Dermis microvascular lymphatic vessel endothelial cell (primary cell): ENCODE measurements around the gene RASSF1. TPM values are rescaled to one million over a fixed set of nuclear protein-coding genes. Genes with fewer than 3 reads are reported as not detected.
"Not testable (repeated sequence)": the region's sequence is repeated elsewhere in the genome, so short reads cannot be mapped to it uniquely, and the experiment has no call there.

Experiments
- DNase-seq, 2 donors: peaks; one replicate each; pipeline versions ENCODE4 v3.0.0 to v3.0.0-alpha.2; 2010; ENCODE audit warnings: low read depth in 2 of 2
- total RNA-seq: library from RNA; depleted of rRNA; stranded (reverse); fragments of >200 nt; gene quantifications from 2 replicates; pipeline ENCODE4 v1.2.1, GENCODE V29; 2014

RASSF1 gene
- total RNA-seq, 1 donor from 2014 or later, result 12.6 TPM

- DNase-seq, result peak; percentile 83 to 87
These were observed 16.1 kb downstream of the RASSF1 start for GRCh38 chr3:50324351-50325112.

- peak; percentile 95 to 96 for DNase-seq
These were observed 16.9 kb downstream of the RASSF1 start for GRCh38 chr3:50323614-50324199.

DNA sequence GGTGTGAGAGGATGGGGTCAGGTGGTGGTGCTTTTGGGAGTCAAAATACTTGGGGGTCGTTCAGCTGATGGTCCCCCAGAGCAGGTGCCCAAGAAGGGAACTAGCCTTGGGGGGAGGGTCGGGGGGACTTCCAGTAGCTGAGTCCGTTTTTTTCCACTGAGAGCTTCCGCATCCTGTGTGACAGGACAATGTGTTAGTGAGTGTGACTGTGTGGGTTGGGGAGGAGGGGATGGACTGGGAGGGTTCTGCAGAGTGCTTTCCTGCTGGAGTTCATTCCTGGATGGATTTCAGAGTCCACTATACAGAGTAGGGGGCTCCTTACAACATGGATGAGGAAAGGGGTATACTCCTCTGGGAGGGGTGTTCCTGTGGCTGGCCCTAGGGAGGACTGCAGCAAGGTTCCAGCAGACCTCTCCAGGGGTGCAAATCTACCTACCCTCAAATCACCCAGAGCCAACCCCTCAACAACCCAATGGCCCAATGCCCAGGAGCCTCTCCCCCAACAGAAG lies 17.5 kb downstream of the RASSF1 start:
- DNase-seq, result peak; percentile 90 to 98

- peak; percentile 85 to 86 for DNase-seq
These were observed 18.1 kb downstream of the RASSF1 start, which contains the start of gene HYAL2 for GRCh38 chr3:50322386-50323091. TSS of gene HYAL2 (minus strand) at chr3:50322745. CDS start at chr3:50320489, 2,256 bp downstream.

DNA sequence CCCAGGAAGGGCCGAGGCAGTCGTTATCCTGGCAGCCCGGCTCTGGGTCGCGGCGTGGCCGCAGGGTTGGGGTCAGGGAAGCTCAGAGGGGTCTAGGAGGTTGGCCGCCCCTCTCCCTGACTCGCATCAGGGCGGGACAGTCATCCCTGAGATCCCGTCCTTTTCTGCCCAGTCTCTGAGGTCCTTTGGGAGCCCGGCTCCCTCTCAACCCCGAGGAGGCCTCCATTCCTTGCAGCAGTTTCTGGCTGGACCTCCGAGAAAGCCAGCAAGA lies 18.6 kb downstream of the RASSF1 start:
- no peak for DNase-seq

- DNase-seq, result peak; percentile 70 to 91
These were observed 19.1 kb downstream of the RASSF1 start for GRCh38 chr3:50321336-50322114.

DNA sequence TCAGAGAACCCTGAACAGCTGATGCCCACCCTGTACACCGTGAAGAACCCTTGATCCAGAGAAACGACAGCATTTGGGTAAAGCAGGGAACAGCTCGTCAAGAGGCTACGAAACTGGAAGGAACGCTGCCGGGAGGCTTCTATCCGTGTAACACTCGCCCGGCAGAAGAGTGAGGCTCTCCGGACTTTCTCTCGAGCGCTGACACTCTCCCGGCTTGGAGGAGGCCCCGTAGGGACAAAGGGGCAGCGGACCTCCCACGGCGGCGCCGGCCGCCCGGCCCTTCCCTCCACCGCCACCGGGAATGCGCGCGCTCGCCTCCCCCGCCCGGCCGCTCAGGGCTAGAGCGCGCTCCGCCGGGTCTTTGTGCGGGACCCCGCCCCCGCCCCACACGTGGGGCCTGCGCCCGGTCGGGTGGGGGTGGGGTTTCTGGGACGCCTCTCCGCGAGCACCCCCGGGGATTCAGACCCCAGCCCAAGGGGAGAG lies 19.7 kb downstream of the RASSF1 start:
- DNase-seq, result peak in 1 of 2 donors; percentile 76

DNA sequence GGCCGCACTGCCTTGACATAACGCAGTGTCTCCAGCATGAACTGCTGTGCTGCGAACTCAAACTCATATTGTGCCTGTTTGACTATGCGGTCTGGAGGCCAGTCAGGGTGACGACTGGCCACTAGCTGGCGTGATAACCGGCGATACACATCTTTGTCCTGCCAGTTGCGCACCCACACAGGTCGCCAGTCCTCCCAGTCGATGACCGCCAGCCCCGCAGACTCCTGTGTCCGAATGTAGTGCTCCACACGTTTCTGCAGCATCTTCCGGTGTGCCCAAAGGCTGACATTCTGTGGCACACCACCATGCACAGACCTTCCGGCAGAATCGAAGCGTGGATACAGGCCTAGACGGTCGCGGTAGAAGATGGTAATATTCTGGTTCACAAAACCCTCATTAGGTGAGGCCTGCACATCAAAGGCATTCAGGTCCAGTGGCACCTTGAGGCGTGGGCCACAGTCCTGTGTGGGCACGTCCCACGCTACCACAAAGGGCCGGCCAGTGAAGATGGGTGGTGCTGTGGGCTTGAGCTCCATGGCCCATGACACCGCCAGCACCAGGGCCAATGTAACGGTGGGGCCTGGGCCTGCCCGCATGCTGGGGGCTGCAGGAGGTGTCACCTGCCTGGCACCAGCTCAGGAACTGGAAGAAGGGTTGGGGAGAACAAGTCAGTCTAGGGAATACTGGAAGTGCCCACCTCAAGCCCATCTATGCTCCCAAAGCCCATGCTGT lies 20.6 kb downstream of the RASSF1 start:
- peak in 1 of 2 donors; percentile 60 for DNase-seq

DNA sequence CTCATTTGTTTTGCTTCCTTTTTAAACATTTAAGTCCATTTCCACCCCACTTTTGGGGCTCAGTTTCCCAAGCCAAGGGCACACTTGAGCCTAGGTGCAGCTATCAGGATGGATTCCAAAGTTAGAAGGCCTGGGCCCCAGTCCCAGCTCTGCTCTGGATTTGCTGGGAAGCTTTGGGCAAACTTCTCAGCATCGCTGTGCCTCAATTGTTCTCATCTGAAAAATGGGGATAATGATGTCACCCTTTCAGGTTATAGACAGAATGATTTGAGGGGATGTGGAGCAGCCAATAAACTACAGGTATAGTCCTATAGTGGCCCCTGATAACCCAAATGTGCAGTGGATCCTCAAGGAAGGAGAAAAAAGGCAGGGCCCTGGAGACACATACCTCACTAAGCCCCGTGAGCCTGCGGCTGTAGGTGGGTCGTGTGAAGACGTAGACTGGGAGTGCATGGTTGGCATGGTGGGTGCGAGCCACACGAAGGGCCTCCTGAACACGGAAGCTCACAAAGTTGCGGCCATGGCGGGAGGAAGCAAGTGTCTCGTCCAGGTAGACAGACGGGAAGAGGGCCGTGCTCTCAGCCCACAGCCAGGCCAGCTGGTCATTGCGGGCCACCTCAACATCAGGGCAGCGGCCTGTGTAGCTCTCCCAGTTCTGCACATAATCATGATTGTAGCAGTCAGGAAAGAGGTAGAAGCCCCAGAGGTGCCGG lies 21.3 kb downstream of the RASSF1 start:
- no peak for DNase-seq

GRCh38 chr3:50318615-50319014 lies 22.0 kb downstream of the RASSF1 start:
- DNase-seq, result no peak

DNA sequence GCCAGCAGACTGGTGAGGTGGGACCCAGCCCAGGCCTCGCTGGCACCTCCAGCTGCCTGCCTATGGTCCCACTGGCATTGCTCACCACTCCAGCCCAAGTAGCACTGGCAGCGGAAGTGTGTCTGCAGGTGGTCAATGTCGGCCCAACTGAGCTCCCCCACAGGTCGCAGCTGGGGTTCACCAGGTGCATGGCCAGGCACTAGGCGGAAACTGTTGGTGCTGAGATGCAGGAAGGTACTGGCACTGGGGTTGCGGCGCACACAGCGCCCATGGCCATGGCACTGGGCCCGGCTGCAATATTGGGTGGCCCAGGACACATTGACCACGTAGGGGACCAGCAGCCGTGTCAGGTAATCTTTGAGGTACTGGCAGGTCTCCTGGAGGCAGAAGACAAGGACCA lies 22.5 kb downstream of the RASSF1 start:
- no peak for DNase-seq

DNA sequence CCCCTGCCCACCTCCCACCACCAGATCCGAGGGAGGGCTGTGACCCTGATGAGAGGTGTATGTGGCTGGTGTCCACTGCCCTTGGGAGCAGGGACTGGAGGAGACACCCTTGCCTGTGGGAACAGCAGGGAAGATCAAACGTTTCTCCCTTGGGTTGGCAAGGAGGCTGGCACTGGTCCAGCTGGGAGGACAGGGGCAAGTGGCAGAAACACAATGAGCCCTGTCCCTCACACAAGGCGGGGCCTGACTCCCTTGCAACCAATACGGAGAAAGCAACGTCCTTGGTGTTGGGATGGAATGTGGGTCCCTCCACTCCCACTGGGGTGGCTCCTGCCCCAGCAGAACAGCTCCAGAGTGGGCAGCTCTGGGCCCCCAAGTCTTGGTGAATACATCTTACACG lies 23.3 kb downstream of the RASSF1 start:
- DNase-seq, result no peak

DNA sequence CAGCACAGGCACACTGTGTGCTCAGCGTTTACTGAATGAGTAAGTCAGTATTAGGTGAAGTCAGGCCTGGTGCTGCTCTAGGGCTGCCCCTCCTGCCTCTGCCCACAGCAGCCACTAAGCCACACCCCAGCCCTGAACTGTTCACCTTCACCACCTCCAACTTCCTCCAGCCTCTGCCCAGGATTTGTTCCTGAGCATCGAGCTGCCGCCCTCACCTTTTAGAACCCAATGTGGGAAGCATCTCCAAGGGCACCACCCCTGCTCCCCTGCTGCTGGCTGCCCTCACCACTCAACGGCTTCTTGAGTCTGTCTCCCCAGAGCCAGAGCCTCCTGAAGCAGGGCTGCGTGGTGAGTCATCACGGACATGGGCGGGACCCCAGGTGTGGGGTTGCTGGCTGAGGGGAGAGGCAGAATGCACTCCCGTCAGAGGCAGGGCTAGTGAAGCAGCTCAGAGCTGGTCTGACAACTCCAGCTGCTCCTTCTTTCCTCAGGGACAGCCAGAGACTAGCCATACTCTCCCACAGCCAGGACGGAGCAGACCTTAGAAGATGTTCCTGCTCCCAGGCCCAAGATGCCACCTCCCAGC lies 23.9 kb downstream of the RASSF1 start:
- DNase-seq, result peak in 1 of 2 donors; percentile 62

GRCh38 chr3:50314816-50315215 lies 25.8 kb downstream of the RASSF1 start:
- no peak for DNase-seq

GRCh38 chr3:50314342-50314741 lies 26.3 kb downstream of the RASSF1 start:
- no peak for DNase-seq

DNA sequence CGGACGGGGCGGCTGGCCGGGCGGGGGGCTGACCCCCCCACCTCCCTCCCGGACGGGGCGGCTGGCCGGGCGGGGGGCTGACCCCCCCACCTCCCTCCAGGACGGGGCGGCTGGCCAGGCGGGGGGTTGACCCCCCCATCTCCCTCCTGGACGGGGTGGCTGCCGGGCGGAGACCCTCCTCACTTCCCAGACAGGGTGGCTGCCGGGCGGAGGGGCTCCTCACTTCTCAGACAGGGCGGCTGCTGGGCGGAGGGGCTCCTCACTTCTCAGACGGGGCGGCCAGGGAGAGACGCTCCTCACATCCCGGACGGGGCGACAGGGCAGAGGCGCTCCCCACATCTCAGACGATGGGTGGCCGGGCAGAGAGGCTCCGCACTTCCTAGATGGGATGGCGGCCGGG lies 28.6 kb downstream of the RASSF1 start:
- not testable (repeated sequence) for DNase-seq

DNA sequence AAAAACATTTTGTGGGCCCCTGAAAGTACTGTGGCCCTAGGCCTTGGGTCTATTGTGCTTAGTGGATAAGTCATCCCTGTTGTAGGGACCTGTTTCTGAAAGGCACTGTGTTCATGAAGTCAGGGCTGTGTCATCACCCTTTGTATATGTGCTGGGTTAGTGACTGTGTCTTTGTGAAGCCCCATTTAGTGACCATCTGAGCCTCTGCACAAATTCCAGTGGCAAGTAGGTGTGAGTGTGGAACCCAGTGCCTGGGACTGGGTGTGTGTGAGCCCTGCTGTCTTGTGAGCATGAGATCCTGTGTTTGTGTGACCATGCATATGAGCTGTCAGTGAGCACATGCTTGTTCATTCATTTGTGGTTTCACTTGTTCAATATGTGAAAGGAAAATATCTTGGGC lies 36.0 kb downstream of the RASSF1 start:
- DNase-seq, result no peak

DNA sequence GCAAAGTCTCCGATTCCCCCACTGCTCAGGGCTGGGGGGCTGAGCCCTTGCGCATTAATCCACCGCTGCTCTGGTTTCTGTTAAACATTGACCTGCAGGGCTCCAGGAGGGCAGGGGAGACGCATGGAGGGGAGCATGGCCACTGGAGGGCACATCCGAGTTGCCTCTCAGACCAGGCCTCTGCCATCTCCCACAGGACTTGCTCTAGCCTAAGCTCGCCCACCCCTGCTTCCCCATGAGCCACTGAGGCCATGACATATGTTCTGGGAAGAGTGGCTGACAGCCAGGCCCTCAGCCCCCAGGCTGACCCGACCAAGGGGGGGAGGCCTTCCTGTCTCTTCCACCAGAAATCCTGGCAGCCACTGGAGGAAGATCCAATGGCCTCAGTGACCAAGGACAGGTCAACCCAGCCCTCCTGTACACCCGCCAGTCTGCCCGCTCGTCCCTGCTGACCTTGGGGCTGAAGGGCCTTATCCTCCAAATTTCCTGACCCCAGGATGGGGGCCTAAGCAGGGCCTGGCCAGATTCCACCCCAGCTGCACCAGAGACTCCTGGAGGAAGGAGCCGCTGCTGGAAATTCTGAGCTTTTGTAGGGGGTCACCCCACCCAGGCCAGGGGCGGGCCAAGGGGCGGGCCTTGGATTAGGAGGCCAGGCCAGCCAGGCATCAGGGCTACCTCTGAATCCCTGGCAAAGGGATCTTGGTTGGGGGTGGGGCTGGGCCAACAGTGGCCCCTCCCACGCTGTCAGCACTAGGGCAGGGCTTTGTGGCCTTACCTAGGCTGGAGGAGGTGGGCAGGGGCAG lies 37.4 kb downstream of the RASSF1 start, which contains the start of gene HYAL1:
HYAL1 (minus strand) TSS at position 562 of the 803 bp plus-strand sequence. CDS start 618 bp downstream, outside the sequence.
- peak; percentile 52 to 63 for DNase-seq
